D721Med (cell line): ENCODE measurements around the gene PRRG4.

ENCODE experiments used
- DNase-seq: peaks from one replicate; pipeline ENCODE4 v3.0.0; 2011; ENCODE audit warnings: low spot score; ENCODE audit not compliant: insufficient read length
- FAIRE-seq: peaks from 2 replicates; lab custom pipeline; 2011; peaks lifted over from hg19 to GRCh38; lab: Jason Lieb, UNC
- TF ChIP-seq, protein P1 (sequence below): IDR thresholded peaks from 2 replicates; pipeline ENCODE4 v1.5.1; 2012; ENCODE audit warnings: mild to moderate bottlenecking, control low read depth; ENCODE audit not compliant: insufficient read depth; ENCODE audit errors: missing control alignments

PRRG4 gene

GRCh38 chr11:32890843-32891656 lies 61.3 kb downstream of the PRRG4 start:
- no peak for DNase-seq
- no peak for FAIRE-seq

DNA sequence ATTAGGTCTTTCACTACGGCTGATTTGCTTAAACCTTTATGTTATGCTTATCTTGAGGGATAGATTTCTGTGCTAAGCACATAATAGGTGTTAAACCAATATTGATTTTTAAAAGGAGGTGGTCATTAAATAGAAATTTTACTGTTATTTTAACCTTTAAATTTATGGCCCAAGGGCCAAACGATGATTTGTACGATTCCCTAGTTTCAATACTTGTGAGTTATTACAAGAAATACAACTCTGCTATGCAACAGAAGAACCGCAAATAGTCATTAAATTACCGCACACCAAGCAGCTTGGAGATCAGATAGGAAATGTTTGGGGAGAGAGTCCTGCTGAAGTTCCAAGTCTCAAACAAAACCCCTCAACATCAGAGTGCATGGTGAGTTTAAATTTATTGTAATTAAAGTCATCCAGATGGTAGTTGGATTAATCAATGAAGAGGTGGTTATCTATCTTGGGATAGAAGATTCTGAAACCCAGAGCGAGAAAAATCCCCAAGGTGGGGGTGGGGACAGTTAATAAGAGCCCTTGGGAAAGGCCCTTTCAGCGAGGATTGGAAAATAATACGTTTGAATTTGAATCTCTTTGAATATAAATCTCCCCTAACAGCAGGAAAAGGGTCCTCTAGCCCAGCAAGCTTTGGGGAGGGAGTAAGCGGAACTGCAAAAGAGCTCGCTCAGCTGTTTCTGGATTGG lies 62.1 kb downstream of the PRRG4 start:
- DNase-seq (no peak), FAIRE-seq (peak; percentile 71)
- TF ChIP-seq, protein P1, sequence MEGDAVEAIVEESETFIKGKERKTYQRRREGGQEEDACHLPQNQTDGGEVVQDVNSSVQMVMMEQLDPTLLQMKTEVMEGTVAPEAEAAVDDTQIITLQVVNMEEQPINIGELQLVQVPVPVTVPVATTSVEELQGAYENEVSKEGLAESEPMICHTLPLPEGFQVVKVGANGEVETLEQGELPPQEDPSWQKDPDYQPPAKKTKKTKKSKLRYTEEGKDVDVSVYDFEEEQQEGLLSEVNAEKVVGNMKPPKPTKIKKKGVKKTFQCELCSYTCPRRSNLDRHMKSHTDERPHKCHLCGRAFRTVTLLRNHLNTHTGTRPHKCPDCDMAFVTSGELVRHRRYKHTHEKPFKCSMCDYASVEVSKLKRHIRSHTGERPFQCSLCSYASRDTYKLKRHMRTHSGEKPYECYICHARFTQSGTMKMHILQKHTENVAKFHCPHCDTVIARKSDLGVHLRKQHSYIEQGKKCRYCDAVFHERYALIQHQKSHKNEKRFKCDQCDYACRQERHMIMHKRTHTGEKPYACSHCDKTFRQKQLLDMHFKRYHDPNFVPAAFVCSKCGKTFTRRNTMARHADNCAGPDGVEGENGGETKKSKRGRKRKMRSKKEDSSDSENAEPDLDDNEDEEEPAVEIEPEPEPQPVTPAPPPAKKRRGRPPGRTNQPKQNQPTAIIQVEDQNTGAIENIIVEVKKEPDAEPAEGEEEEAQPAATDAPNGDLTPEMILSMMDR: no peak

More at GRCh38 chr11:32890843-32891656, 61.3 kb downstream of the PRRG4 start:
- TF ChIP-seq, protein P1: no peak

- DNase-seq (peak; percentile 40), FAIRE-seq (no peak)
- TF ChIP-seq, protein P1: no peak
Measured at GRCh38 chr11:32892355-32893092, 62.8 kb downstream of the PRRG4 start, which contains the start of gene QSER1. Gene QSER1, plus strand, starts transcription at chr11:32892811. Its CDS starts 315 bp downstream, at chr11:32893126.

GRCh38 chr11:32893093-32893342 lies 63.3 kb downstream of the PRRG4 start:
- FAIRE-seq (no peak), DNase-seq (no peak)
- TF ChIP-seq, protein P1: no peak

- FAIRE-seq (no peak), DNase-seq (no peak)
- TF ChIP-seq, protein P1: peak; percentile 28
Measured at GRCh38 chr11:32893343-32894148, 63.8 kb downstream of the PRRG4 start.

GRCh38 chr11:32894149-32894827 lies 64.6 kb downstream of the PRRG4 start:
- FAIRE-seq (peak; percentile 77), DNase-seq (no peak)
- TF ChIP-seq, protein P1: no peak
